SW480 (cell line): ENCODE results near the gene SBSN.
"Not testable (repeated sequence)": the region's sequence is repeated elsewhere in the genome, so short reads cannot be mapped to it uniquely, and the experiment has no call there.

Experiments
- DNase-seq: peaks from one replicate; pipeline ENCODE4 v3.0.0-alpha.2; 2016; ENCODE audit warnings: low spot score

Gene SBSN

DNA sequence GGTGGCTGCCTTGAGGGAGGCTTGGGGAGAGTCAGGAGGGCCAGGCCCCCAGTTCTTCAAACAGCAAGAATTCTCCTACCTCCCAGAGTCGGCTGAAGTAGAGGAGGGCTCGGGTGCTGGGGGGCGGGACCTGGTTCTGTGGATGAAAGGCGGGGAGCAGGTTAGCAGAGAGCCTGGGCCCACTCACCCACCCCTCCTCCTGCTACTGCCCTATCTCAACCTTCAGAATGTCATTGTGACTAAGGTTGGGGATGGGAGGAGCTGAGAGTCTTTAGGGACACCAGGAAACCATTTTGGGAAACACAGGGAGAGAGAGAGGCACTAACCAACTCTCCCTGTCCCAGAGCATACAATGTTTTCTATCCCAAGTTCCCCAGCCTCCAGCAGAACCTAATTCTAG, 25.4 kb downstream of the SBSN start:
- no peak for DNase-seq

DNA sequence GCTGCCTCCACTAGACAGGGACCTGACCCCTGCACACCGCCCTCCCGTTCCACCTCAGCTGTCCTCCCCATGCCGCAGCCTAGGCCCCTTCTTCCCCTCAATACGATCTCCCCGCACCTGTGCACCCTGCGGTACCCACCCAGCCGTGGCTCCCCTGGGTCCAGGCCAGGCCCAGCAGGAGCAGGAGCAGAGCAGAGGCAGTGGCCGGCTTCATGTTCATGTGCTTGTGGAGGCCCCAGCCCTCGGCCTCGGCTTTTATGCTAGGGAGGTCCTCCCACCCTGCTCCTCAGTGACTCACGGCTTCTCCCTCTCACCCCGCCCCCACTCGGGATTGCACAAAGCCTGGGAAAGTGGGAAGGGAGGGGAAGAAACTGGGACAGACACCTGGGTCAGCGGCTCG, 26.4 kb downstream of the SBSN start:
- DNase-seq: no peak

DNA sequence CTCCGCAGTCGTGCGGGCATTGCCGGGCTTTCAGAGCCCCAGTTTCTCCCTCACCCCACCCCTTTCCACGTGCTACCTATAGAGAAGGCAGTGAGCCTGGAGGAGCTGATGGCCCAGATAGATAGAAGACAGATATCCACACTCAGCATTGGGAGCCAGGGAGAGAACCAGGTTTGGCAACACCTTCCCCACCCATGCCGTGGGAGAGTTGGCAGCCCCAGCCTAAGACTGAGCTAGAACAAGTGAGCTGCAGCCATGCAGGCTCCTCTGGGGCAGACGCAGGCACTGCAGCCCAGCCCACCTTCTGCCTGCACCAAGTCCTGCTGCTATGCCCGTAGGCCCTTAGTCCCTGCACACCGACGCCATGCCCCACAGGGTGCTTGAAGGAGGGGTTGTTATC, 27.5 kb downstream of the SBSN start:
- no peak for DNase-seq

DNA sequence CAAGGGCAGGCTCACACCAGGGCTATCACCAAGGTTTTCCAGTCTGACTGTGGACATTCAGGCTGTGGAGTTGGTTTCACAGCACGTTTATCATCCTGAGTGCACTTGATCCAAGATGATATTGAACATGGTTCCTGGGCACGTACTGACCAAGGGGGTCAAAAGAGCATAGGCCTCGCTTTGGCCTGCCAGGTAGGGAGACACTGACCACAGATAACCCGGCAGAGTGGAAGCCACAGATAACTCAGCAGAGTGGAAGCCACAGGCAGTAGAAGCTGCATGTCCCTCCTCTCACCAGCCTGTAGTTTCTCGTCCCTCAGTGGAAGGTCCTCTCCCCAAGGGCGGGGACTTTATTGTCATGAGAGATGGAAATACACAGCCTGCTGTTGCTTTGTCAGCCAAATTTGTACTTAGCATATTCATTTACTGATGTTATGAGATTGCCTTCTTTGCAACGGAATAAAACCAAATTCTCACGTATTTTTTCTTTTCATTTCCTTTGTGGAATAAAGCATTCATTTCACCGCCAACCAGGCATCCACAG, 29.1 kb downstream of the SBSN start:
- no peak for DNase-seq

DNA sequence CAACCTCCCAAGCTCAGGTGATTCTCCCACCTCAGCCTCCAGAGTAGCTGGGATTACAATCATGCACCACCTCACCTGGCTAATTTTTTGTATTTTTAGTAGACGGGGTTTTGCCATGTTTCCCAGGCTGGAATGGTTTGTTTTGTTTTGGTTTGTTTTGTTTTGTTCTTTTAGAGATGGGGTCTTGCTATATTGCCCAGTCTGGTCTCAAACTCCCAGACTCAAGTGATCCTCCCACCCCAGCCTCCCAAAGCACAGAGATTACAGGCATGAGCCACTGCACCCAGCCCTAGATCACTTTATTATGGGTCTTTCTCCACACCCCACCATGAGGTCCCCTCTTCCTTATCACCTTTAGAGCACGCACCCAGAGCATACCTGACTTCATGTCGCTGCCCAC, 29.9 kb downstream of the SBSN start:
- DNase-seq: no peak

DNA sequence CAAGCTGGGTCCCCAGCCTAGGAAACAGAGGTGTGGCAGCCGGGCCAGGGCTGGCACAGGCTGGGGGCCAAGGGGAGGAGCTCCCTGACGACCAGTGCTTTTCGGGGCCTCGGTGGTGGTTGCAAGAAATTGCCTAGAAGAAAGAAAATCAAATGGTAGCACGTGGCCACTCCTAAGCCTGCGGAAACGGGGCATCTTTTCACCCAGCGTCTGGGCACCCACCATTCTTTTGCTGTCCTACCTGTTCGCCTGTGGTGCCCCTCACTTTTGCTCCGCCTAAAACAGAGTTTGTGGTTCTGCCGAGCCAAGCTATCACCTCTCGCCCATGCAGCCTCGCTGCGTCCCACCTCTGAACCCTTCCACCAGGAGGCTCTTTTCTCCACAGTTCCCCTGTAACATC, 30.7 kb downstream of the SBSN start:
- DNase-seq: no peak

DNA sequence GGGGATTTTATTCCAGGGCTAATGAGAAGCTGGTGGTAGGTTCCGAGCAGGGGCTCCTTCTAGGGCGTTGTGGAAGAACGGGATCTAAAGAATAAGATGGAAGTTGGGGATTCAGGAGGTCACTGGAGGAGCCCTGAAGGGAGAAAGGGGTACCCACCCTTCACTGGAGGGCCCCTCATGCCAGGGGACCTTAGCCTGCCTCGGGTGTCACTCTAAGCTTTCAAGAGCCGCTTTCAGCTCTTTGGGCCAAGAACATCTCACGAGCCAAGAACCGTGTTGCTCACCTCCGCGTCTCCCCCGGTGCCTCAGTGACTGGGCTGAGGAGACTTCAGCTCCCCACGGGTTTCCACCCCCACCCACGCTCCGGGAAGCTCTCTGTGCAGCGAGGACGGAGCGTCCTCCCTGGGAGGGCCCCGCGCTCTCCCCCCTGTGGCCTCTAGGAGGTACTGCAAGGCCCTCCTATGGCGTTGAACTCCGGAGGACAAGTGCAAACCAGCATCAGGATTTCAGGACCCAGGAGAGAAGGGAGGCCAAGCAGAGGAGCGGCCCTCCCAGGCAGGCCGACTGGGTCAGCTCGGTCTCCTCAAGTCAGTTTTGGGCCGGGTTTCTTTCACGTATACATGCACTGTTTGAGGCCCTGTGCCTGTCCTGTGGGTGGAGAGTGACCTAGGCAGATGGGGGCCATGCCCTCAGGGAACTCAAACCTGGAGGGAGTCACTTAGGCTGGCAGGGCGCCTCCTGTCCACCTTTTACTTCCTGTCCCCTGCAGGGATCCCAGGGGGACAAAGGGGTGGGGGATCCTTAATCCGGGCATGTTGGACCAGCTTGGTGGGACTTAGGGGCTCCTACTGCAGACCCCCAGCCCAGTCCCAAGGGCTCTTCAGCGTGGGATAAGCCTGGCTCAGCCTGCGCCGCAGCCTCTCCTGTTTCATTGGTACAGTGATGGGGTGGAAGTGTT, 32.7 kb downstream of the SBSN start:
- peak; percentile 77 for DNase-seq

DNA sequence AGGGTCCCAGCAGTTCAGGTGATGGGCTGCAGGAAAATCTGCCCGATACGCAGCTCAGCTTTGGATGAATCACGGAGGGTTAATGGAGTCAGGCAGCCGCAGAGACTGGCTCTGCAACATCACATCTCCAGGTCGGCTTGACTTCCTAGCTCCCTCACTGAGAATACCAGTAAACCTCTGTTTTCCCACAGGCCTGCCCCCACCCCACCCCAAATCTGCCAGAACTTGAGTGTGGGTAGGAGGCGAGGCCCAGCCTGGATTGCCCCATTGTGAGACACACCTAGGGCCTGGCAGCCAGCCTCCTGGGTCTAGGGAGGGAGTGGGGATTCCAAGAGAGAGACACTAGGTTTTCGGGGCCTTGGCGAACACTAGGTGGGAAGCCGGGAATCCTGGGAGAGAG, 34.1 kb downstream of the SBSN start:
- no peak for DNase-seq

DNA sequence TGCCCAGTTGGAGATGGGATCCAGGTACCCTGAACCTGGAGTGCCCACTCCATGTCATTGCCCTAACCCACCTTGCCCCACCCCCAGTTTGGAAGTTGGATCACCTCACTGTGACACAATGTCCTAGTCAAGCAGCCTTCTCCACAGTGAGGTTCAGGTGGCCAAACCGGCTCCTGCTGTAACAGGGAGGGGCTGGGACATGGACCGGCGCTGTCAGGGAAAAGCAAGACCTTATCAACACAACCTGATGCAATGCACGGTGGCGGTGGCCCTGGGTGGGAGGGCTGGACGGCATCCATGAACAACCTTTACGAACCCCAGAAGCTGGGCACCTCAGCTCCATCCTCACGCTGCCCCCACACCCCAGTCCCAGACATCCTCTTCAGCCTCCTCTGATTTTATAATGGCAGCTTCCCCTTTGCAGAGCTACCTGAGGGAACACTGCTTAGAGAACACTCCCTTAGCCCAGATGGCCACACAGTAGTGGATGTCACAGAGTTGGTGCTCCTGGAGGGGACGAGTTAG, 36.2 kb downstream of the SBSN start:
- DNase-seq: no peak

DNA sequence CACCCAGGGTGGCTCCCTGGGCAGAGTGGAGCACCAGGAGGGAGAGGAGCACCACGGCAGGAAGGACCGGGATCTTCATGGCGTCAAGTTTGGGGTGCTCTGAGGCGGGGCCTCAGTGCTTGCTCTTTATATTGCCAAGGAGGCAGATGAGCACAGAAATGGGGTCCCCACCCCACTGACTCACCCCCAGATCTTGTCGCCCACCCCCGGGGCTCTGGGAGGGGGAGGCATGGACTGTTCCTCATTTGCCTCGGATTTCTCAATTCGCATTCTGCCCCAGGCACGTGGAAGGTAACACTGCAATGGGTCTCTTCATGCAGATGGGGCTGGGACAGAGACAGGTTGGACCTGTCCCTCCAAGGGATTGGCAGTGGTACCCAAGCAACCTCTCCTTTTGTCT, 37.7 kb downstream of the SBSN start, which contains the start of gene KRTDAP:
KRTDAP (minus strand) TSS at position 101 of the 400 bp plus-strand sequence; CDS start at position 79, 22 bp downstream.
- DNase-seq: no peak

DNA sequence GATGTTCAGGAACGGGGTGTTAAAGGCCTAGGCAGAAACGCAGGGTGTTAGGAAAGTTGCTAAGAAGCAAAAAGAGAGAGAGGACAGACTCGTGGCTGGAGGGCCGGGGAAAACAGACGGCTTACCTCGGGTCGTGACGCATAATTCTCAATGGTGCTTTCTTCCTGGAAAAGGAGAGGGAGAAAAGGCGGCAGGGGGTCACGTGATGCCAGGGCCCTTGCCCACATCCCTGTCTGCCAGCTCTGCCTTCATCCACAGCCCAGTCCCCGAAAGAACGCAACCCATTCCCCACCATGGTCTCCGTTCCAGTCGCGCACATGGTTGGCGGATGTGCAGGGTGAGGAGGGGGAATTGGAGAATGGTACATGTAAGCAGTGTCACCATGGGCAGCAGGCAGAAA, 39.4 kb downstream of the SBSN start:
- DNase-seq: no peak

DNA sequence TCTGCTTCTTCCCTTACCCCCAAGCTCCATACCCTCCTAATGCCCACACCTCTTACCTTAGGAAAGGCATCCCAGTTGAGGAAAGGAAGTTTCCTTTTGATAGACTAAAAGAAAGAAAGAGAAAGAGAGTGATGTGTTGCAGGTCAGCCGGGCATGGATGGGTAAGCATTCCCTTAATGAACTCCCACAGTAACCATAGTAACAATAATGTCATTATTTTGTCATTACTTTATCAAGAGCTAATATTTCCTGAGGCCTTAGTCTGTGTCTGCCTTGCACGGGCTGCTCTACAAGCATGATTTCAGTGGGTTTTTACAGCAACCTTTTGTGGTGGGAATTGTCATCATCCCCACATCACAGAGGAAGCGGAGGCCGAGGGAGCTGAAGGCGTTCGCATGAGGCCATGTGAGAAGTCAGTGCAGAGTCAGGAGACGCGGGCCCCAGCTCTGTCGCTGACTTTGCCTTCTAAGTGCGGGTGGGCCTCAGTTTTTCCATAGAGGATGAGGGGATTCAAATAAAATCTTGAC, 40.4 kb downstream of the SBSN start:
- DNase-seq: no peak

DNA sequence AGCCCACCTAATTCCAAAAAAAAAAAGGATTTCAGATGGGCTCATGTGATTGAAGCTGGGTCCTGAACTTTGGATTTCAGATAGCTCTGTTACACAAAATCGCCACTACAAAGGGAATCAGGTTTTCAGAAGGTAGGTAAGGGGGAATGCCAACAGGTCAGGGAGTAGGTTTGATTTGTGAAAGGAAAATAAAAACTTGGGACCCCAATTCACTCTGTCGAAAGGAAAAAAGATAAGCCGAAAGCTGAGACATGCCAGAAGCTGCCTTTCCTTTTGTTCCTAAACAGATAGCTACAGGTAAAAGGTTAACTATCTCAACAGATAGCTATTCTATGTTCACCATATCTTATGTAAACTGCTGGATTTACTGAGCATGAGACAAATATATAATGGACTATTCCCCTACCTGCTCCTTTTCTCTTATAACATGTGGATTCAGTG, 41.8 kb downstream of the SBSN start:
- DNase-seq: no peak

DNA sequence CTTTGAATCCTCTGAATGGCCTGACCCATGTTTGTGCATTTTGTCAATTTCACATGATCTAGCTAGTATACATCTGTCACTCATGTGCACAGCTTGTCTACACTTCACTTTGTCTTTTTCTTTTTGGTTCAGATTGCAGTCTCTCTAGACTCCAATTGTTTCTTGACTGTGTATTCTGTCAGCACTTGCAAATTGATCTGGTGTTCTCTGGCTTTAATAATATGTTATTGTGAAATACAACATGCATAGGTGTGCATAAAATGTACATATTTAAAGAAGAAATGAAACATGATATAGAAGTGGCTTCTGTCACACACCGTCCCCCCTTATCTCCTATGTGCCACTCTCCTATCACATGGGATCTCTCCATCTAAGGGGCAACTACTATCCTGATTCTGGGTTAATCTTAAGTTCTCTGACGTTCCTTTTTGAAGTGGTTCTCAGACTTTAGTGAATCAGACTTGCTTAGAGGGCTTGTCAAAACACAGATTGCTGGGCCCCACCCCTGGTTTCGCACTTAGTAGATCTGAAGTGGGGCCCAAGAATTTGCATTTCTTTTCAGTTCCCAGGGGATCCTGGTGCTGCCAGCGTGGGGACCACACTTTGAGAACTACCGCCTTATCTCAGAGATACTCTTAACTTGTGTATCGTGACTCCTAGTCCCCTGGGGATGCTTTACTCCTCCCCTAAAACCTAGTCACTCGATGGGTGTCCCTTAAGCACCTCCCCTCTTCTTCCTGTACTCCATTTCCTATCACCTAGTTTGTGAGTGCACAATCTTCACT, 43.7 kb downstream of the SBSN start:
- no peak for DNase-seq

DNA sequence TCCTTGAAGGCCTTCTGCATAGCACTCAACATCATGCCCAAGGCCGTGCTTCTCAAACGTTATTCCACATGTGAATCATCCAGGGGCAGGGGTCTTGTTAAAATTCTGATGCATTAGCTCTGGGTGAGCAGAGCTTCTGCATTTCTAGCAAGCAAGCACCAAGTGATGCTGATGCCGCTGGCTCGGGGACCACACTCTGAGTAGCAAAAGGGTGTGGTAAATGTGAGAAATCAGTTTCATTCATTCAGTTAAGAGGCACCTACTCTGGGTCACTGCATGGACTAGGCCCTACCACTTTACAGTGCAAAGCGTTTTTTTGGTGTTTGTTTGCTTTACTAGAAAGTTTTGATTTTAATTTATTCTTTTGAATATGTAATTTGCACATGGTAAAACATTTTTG, 45.0 kb downstream of the SBSN start:
- no peak for DNase-seq

DNA sequence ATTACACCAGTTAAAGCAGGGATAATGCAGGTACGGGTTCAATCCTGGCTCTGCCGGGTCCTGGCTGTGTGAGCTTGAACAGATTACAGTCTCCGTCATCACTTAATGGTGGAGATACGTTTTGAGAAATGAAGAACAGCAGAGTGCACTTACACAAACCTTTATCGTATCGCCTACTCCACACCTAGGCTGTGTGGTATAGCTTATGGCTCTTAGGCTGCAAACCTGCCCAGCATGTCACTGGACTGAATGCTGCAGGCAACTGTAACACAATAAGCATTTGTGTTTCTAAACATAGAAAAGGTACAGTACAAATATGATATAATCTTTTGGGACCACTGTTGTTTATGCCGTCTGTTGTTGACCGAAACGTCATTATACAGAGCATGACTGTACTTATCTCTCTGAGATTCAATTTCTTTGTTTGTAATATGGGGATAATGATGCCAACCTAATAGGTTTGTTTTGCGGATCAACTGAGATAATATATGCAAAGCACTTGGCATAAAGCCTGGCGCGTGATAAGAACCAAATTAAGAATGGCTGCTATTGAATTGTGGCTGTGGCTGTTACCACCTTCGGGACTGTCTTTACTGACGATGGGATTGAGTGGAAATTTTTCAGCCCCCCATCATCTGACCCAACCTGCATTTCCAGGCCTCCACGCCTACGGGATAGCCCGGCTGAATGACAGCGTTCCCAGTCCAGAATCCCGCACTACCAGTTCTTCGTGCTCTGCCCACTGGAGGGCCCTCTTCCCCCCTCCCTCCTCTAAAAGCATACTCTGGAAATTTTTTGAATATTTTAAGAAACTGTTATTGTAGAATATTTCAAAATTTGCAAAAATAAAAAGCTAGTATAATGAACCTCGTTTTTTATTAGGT, 49.1 kb downstream of the SBSN start:
- DNase-seq: no peak

DNA sequence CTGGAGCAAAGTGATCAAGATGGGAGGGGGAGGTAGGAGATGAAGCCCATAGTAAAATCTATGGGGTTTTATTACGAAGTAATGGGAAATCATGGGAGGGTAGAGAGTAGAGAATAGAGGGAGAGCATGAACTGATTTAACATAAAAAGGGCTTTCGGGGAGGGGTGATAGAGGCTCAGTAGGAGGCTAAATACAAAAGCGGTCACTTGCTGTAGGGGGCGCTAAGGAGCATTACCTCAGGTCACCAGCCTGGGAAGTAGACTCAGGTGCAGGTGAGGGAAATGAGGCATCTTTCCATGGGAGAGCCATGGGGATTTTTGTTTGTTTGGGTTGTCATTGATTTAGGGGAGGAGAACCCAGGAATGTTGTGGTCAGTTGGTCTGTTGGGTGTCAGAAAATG, 52.0 kb downstream of the SBSN start:
- peak; percentile 61 for DNase-seq

DNA sequence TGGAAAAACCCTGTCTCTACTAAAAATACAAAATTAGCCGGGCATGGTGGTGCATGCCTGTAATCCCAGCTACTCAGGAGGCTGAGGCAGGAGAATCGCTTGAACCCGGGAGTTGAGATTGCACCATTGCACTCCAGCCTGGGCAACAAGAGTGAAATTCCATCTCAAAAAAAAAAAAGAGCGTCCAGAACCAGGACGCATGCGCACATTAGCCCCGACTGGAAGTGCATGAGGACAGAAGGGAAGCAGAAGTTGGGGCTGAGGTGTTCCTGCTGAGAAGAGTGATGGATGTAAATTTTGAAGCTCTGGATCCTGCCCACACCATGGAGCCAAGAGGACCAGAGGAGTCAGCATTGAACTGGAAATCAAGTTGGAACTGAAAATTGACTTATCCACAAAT, 53.5 kb downstream of the SBSN start:
- DNase-seq: not testable (repeated sequence)

DNA sequence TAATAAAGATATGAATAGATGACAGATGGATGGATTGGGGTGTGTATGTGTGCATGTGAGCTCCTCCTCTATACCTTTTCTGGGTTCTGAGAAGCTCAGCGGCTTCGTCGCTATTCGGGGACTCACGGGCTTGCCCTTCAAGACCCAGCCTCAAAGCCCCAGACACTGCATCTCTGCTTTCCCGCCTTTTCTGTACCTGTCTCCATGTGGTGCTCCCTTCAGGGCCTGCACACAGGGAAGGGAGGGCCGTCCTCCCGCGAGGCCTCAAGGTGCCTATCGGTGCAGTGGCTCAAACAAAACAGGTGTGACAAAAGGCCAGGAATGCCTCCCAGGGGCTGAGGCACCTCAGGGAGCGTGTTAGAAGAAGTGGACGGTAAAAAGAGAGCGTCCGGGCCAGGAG, 54.0 kb downstream of the SBSN start:
- no peak for DNase-seq
